GM18511 (cell line): ENCODE data around the gene TUFT1.

Experiments used
- ATAC-seq: cut with Tn5 transposase; IDR thresholded peaks from one replicate; pipeline ENCODE4 v1.9.1; 2021; ENCODE audit warnings: mild to moderate bottlenecking, moderate library complexity; ENCODE audit not compliant: unreplicated experiment

Gene TUFT1

GRCh38 chr1:151540021-151540981, at the start of gene TUFT1:
Gene TUFT1, plus strand, starts transcription at chr1:151540309. Its CDS starts 58 bp downstream, at chr1:151540367.
- peak; percentile 92 for ATAC-seq

DNA sequence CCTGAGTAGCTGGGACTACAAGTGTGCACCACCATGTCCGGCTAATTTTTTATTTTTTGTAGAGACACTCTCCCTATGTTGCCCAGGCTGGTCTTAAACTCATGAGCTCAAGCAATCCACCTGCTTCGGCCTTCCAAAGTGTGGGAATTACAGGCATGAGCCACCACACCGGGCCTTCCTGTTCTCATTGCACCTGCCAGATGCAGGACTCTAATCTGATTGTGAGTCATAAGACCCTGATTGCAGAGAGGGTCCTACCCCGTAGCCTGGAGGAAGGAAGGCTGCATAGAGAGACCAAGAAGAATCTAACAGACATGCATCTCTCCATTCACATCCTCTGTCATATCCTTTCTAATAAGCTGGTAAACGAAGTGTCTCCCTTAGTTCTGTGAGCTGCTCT, 48.5 kb upstream of the TUFT1 start:
- no peak for ATAC-seq

GRCh38 chr1:151492120-151492519, 48.0 kb upstream of the TUFT1 start:
- no peak for ATAC-seq

GRCh38 chr1:151493042-151493441, 47.1 kb upstream of the TUFT1 start:
- ATAC-seq, result no peak

DNA sequence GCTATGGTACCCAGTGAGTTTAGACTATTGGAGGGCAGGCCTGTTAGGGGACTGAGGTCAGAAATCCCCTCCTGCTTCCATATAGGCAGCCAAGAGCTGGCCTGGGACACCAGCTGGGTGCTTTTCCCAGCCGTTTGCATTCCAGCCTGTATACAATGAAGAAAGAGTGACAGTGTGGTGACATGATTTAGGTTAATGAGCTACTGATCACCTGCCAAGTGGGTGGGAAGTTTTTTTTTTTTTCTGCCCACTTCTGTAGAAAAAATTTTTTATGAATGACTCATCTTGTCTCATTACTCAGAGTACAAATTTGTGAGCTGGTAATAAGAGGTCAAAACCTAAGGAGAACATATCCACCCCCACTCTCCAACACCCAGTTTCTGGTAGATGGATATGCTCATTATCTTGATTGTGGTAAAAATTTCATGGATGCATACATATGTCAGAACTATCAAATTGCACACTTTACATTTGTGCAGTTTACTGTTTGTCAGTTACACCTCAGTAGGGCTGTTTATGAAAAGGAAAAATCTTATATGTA, 45.3 kb upstream of the TUFT1 start:
- ATAC-seq, result no peak

DNA sequence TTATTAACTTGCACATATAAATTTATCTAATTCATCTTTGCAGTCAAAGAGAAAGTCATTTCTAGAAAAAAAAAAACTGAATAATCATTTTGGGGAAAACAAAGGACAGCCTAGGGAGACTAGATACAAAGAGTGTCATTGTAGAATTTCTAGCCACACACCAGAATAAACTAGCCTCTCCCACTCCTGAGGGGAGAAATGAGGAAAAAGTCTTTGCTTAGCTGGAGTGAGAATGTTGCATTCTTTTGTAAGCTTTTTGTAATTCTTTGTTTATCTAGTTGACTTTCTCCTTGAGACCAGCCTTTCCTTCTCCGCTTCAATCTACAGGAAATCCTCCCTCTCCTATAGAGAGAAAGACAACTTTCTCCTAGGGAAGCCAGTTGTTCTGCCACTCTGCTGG, 44.8 kb upstream of the TUFT1 start:
- ATAC-seq, result no peak

DNA sequence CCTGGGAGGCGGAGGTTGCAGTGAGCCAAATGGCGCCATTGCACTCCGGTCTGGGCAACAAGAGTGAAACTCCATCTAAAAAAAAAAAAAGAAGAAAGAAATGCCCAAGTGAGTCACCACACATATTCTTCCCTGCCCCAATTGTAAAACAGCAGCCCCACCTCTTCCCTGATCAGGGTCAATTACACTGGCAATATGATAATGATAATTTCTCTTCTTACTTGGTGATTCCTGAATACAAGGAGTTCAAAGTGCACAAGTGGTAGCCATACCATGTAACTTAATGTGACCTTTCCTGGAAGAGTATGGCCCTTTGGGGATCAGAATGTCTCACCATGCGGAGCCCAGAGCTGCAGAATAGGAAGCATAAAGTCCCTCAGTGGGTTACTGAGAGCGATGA, 40.7 kb upstream of the TUFT1 start:
- ATAC-seq, result no peak

GRCh38 chr1:151499930-151500329, 40.2 kb upstream of the TUFT1 start:
- ATAC-seq, result no peak

DNA sequence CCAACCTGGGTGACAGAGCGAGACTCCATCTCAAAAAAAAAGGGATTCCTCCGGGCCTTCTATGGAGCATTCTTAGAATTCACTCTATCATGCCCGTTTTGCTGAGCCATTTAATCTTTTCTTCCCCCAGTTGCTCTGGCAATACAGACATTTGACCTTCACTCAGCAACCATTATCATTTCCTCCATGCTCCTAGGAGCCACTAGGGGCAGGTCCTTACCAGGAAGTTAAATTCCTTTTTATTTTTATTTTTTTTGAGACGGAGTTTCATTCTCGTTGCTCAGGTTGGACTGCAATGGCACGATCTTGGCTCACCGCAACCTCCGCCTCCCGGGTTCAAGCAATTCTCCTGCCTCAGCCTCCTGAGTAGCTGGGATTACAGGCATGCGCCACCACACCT, 38.6 kb upstream of the TUFT1 start:
- no peak for ATAC-seq

DNA sequence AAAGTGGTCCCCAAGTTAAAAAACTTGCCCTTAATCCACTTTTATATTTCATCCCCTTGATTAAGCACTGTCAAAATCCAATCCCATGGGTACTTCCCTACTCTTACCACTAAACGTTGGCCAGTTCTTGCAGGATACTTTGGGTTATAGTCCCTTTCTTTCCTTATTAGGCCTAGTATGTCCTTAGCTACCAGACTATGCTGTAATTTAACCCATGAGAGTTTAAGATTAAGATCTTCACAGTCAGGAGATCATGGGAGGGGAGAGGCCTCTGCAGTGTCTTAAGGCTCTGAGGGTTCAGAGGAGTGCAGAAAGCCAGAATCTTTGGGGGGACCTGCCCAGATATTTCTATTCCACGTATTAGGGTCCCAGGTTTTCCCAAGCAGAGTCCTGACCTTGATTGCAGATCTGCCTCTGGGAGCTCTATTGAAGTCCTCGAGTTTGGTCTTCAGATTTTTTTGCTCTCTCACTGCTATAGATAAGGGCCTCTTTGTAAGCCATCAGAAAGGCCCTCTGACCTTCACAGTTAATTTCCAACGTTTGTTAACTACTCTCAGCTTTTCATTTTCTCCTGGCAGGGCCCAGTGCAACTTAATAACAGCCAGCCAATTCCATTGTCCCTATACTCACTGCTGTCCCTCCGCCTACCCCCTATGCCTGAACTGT, 37.9 kb upstream of the TUFT1 start:
- no peak for ATAC-seq

GRCh38 chr1:151502859-151503780, 37.0 kb upstream of the TUFT1 start:
- ATAC-seq, result no peak

DNA sequence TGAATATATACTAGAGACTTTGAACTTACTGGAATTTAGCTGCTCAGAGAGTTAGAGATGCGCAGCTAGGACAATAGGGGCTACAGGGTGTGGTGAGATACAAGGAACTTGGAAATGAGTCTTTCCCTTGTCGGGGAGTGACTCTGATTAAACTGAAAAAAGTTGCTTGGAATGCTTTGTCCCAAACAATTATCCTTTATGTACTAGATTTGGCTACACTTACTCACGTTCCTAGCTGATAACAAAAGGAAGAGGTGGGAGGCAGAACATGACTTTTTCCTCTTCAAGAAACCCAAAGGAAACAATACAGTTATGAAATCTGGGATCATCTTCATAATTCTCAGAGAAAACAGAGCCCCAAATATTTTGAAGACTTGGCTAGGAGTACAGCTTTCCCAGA, 35.9 kb upstream of the TUFT1 start:
- no peak for ATAC-seq

DNA sequence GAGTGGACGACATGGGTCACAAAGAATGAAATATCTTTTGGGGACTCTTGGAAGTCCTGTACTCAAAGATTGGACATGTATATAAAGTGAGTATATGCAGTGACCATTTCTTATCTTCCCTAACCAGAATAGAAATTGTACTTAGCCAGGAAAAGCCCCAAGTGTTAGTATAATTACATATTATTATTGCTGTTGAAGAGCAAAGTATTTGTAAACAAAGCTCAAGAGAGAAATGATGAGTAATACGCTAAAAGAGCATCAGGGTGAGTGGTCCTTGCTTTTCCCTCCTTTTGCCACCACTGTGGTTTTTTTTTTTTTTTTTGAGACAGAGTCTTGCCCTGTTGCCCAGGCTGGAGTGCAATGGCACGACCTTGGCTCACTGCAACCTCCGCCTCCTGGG, 35.4 kb upstream of the TUFT1 start:
- ATAC-seq, result no peak

DNA sequence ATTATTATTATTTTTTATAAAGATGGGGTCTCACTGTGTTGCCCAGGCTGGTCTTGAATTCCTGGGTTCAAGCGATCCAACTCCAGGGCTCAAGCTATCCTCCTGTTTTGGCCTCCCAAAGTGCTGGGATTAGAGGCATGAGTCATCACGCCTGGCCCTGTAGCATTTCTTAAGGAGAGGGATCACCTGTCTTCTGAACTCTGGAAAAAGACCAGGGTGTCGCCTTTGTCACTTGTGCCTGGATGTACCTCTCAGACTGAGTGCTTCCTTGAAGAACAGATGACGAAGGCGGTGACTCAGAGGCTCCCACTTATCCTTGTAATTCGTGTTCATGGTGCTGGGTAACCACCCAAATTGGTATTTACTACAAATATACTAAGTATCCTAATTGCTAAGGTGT, 31.3 kb upstream of the TUFT1 start:
- ATAC-seq, result no peak

DNA sequence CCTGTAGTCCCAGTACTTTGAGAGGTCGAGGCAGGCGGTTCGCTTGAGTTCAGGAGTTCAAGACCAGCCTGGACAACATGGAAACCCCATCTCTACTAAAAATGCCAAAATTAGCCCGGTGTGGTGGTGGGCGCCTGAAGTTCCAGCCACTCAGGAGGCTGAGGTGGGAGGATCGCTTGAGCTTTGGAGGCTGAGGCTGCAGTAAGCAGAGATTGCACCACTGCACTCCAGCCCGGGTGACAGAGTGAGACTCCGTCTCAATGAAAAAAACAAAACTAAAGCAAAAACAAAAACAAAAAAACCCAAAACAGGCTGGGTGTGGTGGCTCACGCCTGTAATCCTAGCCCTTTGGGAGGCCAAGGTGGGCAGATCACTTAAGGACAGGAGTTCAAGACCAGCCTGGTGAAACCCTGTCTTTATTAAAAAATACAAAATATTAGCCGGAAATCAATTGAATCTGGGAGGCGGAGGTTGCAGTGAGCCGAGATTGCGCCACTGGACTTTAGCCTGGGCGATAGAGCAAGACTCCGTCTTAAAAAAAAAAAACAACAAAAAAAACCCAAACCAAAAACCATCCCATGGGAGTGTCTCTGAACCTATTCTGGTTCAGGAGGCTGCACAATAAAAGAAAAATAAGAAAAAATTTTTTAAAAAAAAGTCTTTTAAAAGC, 30.6 kb upstream of the TUFT1 start:
- no peak for ATAC-seq

DNA sequence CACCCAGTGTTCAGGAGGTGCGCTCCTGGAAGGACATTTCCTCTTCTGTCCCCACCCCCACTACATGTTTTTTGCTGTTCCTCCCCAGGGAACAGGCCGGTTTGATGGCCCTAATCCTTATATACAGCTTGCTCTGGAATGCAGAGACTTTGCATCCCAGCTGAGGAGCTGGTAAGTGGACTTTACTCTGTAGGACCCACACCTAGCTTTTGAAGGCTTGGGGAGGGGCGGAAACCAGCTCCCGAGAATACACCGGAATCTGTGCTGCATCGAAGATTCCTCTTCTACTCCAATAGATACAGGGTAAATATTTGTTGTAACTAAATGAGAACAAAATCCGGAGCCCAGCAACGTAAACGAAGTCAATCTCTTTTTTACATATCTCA, 30.1 kb upstream of the TUFT1 start:
- ATAC-seq, result no peak

DNA sequence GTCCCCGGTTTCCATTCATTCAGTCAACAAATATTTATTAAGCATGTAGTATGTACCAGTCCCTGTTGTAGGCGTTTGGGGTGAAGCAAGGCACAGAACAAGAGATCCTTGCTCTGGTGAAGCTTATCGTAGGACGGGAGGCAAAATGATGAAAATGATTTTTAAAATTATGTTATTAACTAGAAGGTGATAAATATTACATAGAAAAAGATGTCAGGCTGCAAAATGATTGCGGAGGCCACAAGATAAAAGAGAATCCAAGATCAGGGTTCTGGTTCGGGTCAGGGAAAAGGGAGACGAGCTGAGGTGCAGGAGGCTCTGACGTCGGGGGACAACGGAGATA, 29.5 kb upstream of the TUFT1 start:
- no peak for ATAC-seq

- ATAC-seq, result peak; percentile 86
Measured at GRCh38 chr1:151510957-151511635, 29.0 kb upstream of the TUFT1 start, which contains the start of gene CGN. Gene CGN, plus strand, starts transcription at chr1:151511387. Its CDS starts 7,133 bp downstream, at chr1:151518520.

DNA sequence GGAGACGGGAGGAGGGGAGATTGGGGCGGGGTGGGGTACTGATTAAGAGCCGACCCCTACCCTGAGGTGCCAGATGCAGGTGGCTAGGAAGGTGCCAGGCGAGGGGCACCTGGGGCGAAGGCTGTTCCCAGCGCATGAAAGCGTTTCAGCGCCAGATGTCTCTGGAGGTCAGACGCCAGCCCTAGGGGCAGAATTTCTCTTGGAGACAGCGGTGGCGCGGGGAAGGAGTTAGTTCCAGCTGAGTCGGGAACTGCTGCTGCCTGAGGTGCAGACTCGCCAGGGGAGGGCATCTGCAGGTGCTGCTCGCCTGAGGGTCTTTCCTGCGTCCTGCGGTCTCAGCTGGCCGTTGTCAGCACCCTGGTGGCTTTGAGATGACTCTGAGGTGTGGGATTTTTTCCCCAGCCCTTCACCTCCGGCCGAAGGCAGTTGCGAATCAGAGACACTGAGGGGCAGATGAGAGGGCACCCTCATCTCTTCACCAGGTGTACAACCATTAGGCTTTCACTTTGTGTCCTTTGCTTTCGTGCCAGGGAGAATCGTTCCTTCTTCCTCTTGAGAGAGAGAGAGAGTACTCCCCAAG, 28.4 kb upstream of the TUFT1 start:
- ATAC-seq, result peak; percentile 42
